Vagina (tissue), 2 donors: ENCODE measurements around the gene HABP2.

Source experiments
- CTCF ChIP-seq, 3 experiments: fragments of 450-650 bp in 2 of 3; fragments of 200-600 bp in 1 of 3; sonication (generic) in 1 of 3; IDR thresholded peaks; one replicate each; pipeline ENCODE4 v1.5.1; 2017 to 2019; ENCODE audit warnings: antibody characterized with exemption in 3 of 3, mild to moderate bottlenecking in 2 of 3, moderate library complexity in 2 of 3
- POLR2A ChIP-seq, 2 donors: fragments of 450-650 bp; IDR thresholded peaks; one replicate each; pipeline ENCODE4 v1.6.1; 2017; ENCODE audit warnings: antibody characterized with exemption in 2 of 2, mild to moderate bottlenecking in 2 of 2, moderate library complexity in 2 of 2
- POLR2AphosphoS5 ChIP-seq, 2 donors: sonication (generic); formaldehyde crosslinking; IDR thresholded peaks; one replicate each; pipeline ENCODE4 v1.9.0; 2017; ENCODE audit warnings: antibody characterized with exemption in 2 of 2, mild to moderate bottlenecking in 2 of 2, low read depth in 1 of 2; ENCODE audit not compliant: insufficient read depth in 1 of 2

DNA sequence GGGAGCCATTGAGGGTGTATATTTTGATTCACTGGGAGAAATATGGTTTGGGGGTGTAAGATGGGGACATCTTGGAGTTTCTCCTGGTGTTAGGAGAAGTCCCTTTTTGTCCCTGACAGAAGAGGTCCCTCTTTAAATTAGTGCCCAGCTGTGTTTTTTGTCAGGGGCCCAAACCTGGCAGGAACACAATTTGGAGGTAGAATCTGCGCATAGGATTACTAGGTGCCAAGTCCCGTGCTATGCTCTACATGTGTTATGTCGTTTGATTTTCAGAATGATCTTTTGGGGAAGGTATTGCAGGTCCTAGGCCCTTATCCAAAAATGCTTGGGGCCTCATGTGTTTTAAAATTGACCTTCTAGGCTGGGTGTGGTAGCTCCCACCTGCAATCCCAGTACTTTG lies 36.8 kb upstream of the HABP2 start:
- TF ChIP-seq CTCF (IDR thresholded peaks at IDR 0.05) (no peak), POLR2A (IDR thresholded peaks at IDR 0.05) (no peak), POLR2AphosphoS5 (IDR thresholded peaks at IDR 0.05; ENCODE audit: insufficient read depth in 1 of 2, low read depth in 1 of 2) (no peak)
